GM20431 (cell line): Measurements from ENCODE around the gene JPT1.
"Not testable (repeated sequence)": the region's sequence is repeated elsewhere in the genome, so short reads cannot be mapped to it uniquely, and the experiment has no call there.

Source experiments
- in situ Hi-C: fragments of 300-500 bp; cut with MseI, MboI; formaldehyde crosslinking; loops from one replicate; pipeline ENCODE4 v1.15.0; 2020; ENCODE audit warnings: low sequenced_read_pairs; ENCODE audit not compliant: unreplicated experiment

JPT1 gene

GRCh38 chr17:75131278-75132017 is 22.9 kb downstream of the JPT1 start, which contains the start of gene NT5C:
NT5C (minus strand) TSS chr17:75131742; CDS start chr17:75131707, 35 bp downstream.
- in situ Hi-C loops: no loop called here

- in situ Hi-C loops: no loop called here
These were observed 23.6 kb downstream of the JPT1 start for GRCh38 chr17:75130632-75131277.

- in situ Hi-C loops: no loop called here
These were observed 24.2 kb downstream of the JPT1 start for GRCh38 chr17:75130059-75130631.

GRCh38 chr17:75129576-75129975 is 24.7 kb downstream of the JPT1 start:
- in situ Hi-C loops: no loop called here

GRCh38 chr17:75128694-75129505 is 25.4 kb downstream of the JPT1 start:
- in situ Hi-C loops: no loop called here

GRCh38 chr17:75127936-75128335 is 26.4 kb downstream of the JPT1 start:
- in situ Hi-C loops: not testable (repeated sequence)

GRCh38 chr17:75126954-75127353 is 27.4 kb downstream of the JPT1 start:
- in situ Hi-C loops: no loop called here

GRCh38 chr17:75125984-75126383 is 28.3 kb downstream of the JPT1 start:
- in situ Hi-C loops: no loop called here

GRCh38 chr17:75124819-75125162 is 29.5 kb downstream of the JPT1 start:
- in situ Hi-C loops: no loop called here

GRCh38 chr17:75124041-75124818 is 30.1 kb downstream of the JPT1 start:
- in situ Hi-C loops: no loop called here

GRCh38 chr17:75118307-75118706 is 36.0 kb downstream of the JPT1 start:
- in situ Hi-C loops: no loop called here

- in situ Hi-C loops: no loop called here
These were observed 37.6 kb downstream of the JPT1 start for GRCh38 chr17:75116737-75117136.

- in situ Hi-C loops: no loop called here
These were observed 38.8 kb downstream of the JPT1 start for GRCh38 chr17:75115555-75115954.

- in situ Hi-C loops: no loop called here
These were observed 39.6 kb downstream of the JPT1 start for GRCh38 chr17:75114552-75115314.

GRCh38 chr17:75113798-75114551 is 40.3 kb downstream of the JPT1 start:
- in situ Hi-C loops: no loop called here

- in situ Hi-C loops: no loop called here
These were observed 42.5 kb downstream of the JPT1 start for GRCh38 chr17:75111777-75112335.

- in situ Hi-C loops: no loop called here
These were observed 43.9 kb downstream of the JPT1 start for GRCh38 chr17:75110234-75110937.
